Suprapubic skin (tissue), 4 donors: ENCODE results near the gene MICALL2. TPM values are rescaled to one million over a fixed set of nuclear protein-coding genes. Genes with fewer than 3 reads are reported as not detected.

ENCODE experiments used
- DNase-seq, 2 donors: peaks; one replicate each; pipeline ENCODE4 v3.0.0-alpha.2; 2019; ENCODE audit warnings: low spot score in 2 of 2
- H3K27ac ChIP-seq: fragments of 200-600 bp; sonication (generic); one replicate; pipeline ENCODE4 v1.5.1; 2019
- H3K27me3 ChIP-seq: fragments of 200-600 bp; sonication (generic); one replicate; pipeline ENCODE4 v1.5.1; 2019
- H3K36me3 ChIP-seq: fragments of 200-600 bp; sonication (generic); one replicate; pipeline ENCODE4 v1.5.1; 2019
- H3K4me1 ChIP-seq: fragments of 200-600 bp; sonication (generic); one replicate; pipeline ENCODE4 v1.5.1; 2019
- H3K4me3 ChIP-seq: fragments of 200-600 bp; sonication (generic); one replicate; pipeline ENCODE4 v1.5.1; 2019; ENCODE audit warnings: mild to moderate bottlenecking
- H3K9me3 ChIP-seq: fragments of 200-600 bp; sonication (generic); one replicate; pipeline ENCODE4 v1.5.1; 2019
- EP300 ChIP-seq: sonication (generic); formaldehyde crosslinking; IDR thresholded peaks from one replicate; pipeline ENCODE4 v1.6.1; 2017; ENCODE audit warnings: antibody characterized with exemption
- POLR2A ChIP-seq, 2 donors: fragments of 450-650 bp; IDR thresholded peaks; one replicate each; pipeline ENCODE4 v1.6.1; 2017; ENCODE audit warnings: antibody characterized with exemption in 2 of 2, mild to moderate bottlenecking in 2 of 2, moderate library complexity in 2 of 2
- POLR2AphosphoS5 ChIP-seq, 3 donors: sonication (generic); formaldehyde crosslinking; IDR thresholded peaks; one replicate each; pipeline ENCODE4 v1.6.1; 2017; ENCODE audit warnings: antibody characterized with exemption in 3 of 3
- WGBS: methylation state at CpG from one replicate; pipeline ENCODE4 v1.1.5; 2018; 5-methylcytosine and 5-hydroxymethylcytosine counted together
- total RNA-seq, 4 donors: library from RNA; depleted of rRNA; stranded (reverse); fragments of >200 nt; gene quantifications; one replicate each; pipeline ENCODE4 v1.1.0, GENCODE V29; 2016
- TF ChIP-seq, protein P1 (sequence below), 2 donors: fragments of 200-600 bp in 1 of 2; fragments of 450-650 bp in 1 of 2; sonication (generic) in 1 of 2; IDR thresholded peaks; one replicate each; pipeline ENCODE4 v1.5.1; 2016 to 2019; ENCODE audit warnings: antibody characterized with exemption in 2 of 2, mild to moderate bottlenecking in 1 of 2, moderate library complexity in 1 of 2

Gene MICALL2
- total RNA-seq, 4 donors from 2014 or later, result 15.7 to 23.5 (median 16.9) TPM

DNA sequence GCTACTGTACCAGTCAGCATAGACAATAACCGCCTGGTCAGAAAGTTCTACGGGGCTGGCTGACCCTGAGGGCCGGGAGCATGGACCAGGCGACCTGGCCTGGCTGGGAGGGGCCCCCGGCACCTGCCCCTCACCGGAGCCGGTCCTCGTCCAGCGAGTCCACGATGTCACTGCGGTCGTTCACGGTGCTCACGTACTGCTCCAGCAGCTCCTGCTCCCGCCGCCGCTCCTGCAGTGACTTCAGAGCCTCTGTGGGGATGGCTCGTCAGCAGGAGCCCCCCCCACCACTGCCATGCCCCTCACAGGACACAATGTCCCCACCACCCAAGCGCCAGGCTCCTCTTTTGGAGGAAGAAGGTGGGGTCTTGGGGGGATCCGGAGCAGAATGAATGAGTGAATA, 22.7 kb downstream of the MICALL2 start:
- Histone ChIP-seq H3K4me1 (peaks cover 11% of the 10 kb centered on the region), H3K4me3 (no peak overlapping the region), H3K9me3 (no peaks in the 10 kb centered on the region), H3K27me3 (peaks cover 15% of the 10 kb centered on the region), H3K27ac (no peak overlapping the region), H3K36me3 (peaks cover 34% of the 10 kb centered on the region)
- TF ChIP-seq EP300 (no peak), POLR2A (IDR thresholded peaks at IDR 0.05) (no peak), POLR2AphosphoS5 (IDR thresholded peaks at IDR 0.05) (no peak)
- TF ChIP-seq, protein P1, sequence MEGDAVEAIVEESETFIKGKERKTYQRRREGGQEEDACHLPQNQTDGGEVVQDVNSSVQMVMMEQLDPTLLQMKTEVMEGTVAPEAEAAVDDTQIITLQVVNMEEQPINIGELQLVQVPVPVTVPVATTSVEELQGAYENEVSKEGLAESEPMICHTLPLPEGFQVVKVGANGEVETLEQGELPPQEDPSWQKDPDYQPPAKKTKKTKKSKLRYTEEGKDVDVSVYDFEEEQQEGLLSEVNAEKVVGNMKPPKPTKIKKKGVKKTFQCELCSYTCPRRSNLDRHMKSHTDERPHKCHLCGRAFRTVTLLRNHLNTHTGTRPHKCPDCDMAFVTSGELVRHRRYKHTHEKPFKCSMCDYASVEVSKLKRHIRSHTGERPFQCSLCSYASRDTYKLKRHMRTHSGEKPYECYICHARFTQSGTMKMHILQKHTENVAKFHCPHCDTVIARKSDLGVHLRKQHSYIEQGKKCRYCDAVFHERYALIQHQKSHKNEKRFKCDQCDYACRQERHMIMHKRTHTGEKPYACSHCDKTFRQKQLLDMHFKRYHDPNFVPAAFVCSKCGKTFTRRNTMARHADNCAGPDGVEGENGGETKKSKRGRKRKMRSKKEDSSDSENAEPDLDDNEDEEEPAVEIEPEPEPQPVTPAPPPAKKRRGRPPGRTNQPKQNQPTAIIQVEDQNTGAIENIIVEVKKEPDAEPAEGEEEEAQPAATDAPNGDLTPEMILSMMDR (IDR thresholded peaks at IDR 0.05), result no peak
- WGBS, result 95% methylated on average over 14 of the region's 20 CpGs
- no peak for DNase-seq

DNA sequence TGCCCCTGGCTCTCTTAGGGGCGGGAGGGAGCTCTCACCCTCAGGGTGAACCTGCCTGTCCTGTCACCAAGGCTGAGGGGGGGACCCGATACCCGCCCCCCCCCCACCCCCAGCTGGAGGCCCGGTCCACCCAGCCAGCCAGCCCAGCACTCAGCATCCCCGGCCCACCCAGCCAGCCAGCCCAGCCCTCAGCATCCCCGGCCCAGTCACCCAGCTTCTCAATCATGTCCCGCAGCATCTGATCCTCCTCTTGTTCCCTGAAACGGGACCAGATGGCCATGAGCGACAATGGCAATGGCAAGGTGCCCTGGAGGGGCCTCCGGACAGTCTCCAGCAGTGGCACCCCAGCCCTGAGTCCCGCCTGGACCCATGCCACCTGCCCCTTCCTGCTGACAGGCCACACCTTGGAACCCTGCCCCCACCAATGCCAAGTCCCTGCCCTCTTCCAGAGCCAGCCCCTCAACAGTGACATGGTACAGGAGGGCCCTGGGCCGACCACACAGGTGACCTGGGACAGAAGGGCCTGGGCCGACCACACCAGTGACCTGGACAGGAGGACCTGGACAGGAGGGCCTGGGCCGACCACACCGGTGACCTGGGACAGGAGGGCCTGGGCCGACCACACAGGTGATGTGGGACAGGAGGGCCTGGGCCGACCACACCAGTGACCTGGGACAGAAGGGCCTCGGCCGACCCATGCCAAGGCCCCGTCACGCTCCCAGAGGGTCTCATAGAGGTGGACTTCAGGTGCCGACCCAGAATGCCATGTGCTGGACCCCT, 24.2 kb downstream of the MICALL2 start:
- Histone ChIP-seq H3K9me3 (no peaks in the 10 kb centered on the region), H3K4me3 (no peak overlapping the region), H3K36me3 (peaks cover 22% of the 10 kb centered on the region), H3K4me1 (peaks cover 14% of the 10 kb centered on the region), H3K27ac (no peak overlapping the region), H3K27me3 (peaks cover 31% of the 10 kb centered on the region)
- DNase-seq, result no peak
- TF ChIP-seq, protein P1 (IDR thresholded peaks at IDR 0.05), result no peak
- TF ChIP-seq POLR2AphosphoS5 (IDR thresholded peaks at IDR 0.05), result no peak
- no peak for TF ChIP-seq POLR2A (IDR thresholded peaks at IDR 0.05)
- 100% methylated on average over 2 of the region's 22 CpGs for WGBS

DNA sequence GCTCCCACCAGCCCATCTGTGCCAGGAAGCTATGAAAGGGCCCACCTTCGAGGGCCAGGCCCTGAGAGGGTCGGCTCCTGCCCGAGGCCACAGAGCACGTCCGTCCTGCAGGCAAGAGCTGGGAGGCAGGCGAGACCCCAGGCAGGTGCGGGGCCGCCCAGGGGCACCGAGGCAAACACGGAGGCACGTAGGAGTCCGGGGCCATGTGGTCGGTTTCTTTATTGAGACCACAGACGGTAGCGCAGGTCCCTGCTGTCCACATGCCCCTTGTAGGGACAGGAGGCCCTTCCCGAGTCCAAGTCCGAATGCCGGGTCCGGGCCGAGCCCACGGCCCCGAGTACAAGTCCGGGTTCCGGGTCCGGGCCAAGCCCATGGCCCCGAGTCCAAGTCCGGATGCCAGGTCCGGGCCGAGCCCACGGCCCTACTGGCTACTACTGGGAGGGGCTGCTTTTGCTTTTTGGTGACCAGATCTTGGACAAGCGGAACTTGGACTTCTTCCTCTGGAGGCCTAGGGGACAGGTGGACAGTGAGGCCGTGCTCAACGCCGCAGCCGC, 25.0 kb downstream of the MICALL2 start:
- H3K27ac ChIP-seq, result no peak overlapping the region
- TF ChIP-seq EP300, result no peak
- TF ChIP-seq POLR2AphosphoS5 (IDR thresholded peaks at IDR 0.05), result no peak
- TF ChIP-seq, protein P1 (IDR thresholded peaks at IDR 0.05), result no peak
- TF ChIP-seq POLR2A (IDR thresholded peaks at IDR 0.05), result no peak
- no peak overlapping the region for H3K4me3 ChIP-seq
- WGBS, result 89% methylated on average over 11 of the region's 35 CpGs
- DNase-seq, result no peak
- peaks cover 17% of the 10 kb centered on the region for H3K36me3 ChIP-seq
- peaks cover 39% of the 10 kb centered on the region for H3K27me3 ChIP-seq
- H3K9me3 ChIP-seq, result no peaks in the 10 kb centered on the region
- peaks cover 14% of the 10 kb centered on the region for H3K4me1 ChIP-seq

DNA sequence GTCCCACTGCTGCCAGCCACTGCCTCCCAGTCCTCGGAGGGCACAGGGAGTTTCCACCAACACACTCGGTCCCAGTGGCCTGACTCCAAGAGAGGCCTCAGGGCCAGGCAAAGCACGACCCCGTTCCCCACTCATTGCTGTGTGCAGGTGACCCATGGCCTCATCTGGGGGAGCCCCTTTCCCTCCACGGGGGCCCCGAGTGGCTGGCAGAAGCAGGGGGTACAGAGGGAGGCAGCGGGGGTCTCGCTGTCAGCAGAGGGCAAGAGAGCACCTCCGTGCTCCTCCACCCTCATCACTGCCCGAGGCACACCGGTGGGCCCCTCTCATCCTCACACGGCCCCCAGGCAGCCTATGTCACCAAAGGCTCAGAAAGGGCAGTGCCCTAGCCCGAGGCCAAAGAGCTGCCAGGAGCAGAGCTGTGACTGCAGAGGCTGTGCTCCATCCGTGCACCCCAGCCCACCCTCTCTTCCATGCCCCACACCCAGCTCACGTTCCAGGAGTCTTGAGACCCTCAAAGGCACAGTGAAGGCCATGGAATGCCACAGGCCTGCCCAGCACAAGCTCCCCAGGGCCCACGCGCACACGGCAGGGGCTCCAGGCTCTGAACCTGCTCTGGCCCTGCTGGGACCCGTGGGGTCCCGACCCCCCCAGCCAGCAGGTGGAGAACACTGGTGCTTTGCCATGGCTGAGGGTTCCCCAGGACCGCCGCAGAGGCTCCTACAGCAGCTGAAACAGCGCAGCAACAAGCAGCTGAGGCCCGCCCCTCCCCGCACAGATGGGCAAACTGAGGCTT, 25.9 kb downstream of the MICALL2 start:
- no peak overlapping the region for H3K4me3 ChIP-seq
- H3K27me3 ChIP-seq, result peaks cover 46% of the 10 kb centered on the region
- 66% methylated on average over 7 of the region's 25 CpGs for WGBS
- peaks cover 14% of the 10 kb centered on the region for H3K4me1 ChIP-seq
- no peaks in the 10 kb centered on the region for H3K9me3 ChIP-seq
- no peak for DNase-seq
- peaks cover 17% of the 10 kb centered on the region for H3K36me3 ChIP-seq
- no peak for TF ChIP-seq POLR2AphosphoS5 (IDR thresholded peaks at IDR 0.05)
- TF ChIP-seq EP300, result no peak
- TF ChIP-seq POLR2A (IDR thresholded peaks at IDR 0.05), result no peak
- TF ChIP-seq, protein P1 (IDR thresholded peaks at IDR 0.05), result no peak
- H3K27ac ChIP-seq, result no peak overlapping the region
